ENCODE results near the gene RASSF1. TPM values are rescaled to one million over a fixed set of nuclear protein-coding genes. Genes with fewer than 3 reads are reported as not detected.

RASSF1 gene
- total RNA-seq, 1 experiment from 2014 or later, result 15.8 TPM

- H2BK5ac ChIP-seq (ENCODE audit: insufficient read length, low read length), result no peak overlapping the region
- H3K23me2 ChIP-seq (ENCODE audit: insufficient read length, low read depth, low read length, poor library complexity, severe bottlenecking), result peaks cover 6% of the 10 kb centered on the region
- H3K14ac ChIP-seq (ENCODE audit: insufficient read depth, low read length), result no peak overlapping the region
- no peaks in the 10 kb centered on the region; the same call in 1 of the 2 replicates for H3K79me2 ChIP-seq (ENCODE audit: insufficient read depth, low read length)
- Mint-ChIP-seq H3K27ac (no peak overlapping the region), H3K4me1 (peaks cover 22 to 23% of the 10 kb centered on the region in 2 experiments), H3K4me3 (no peak overlapping the region), H3K27me3 (ENCODE audit: low read depth) (no peaks in the 10 kb centered on the region), H3K9me3 (no peaks in the 10 kb centered on the region; a peak in 1 of 5 replicates), H3K36me3 (ENCODE audit: insufficient read depth in 1 of 3, low read depth in 3 of 3) (peaks cover 0 to 8% (median 1%) of the 10 kb centered on the region in 3 experiments; a peak in 1 of 7 replicates)
- no peak overlapping the region for H2BK20ac ChIP-seq (ENCODE audit: low read depth, low read length, poor library complexity, severe bottlenecking)
- no peak overlapping the region for H3T11ph ChIP-seq (ENCODE audit: low read length)
- H2BK120ac ChIP-seq (ENCODE audit: low read depth, low read length, poor library complexity, severe bottlenecking), result no peak overlapping the region
- no peak for TF ChIP-seq CTCF (conservative IDR thresholded peaks at IDR 0.05)
- H3K18ac ChIP-seq (ENCODE audit: insufficient read length, low read depth, low read length), result no peak overlapping the region
- no peak overlapping the region for H3K27ac ChIP-seq (ENCODE audit: insufficient read length, low read depth, low read length)
- H4K5ac ChIP-seq (ENCODE audit: insufficient read length, low read depth, low read length), result no peak overlapping the region
- WGBS (ENCODE audit: extremely low coverage, insufficient read length, low lambda C conversion rate), result no CpG with 5 or more reads among the region's 18 CpGs
- H3K9ac ChIP-seq (ENCODE audit: extremely low read depth, insufficient read length, low read length), result no peak overlapping the region
- no peak overlapping the region for H2AK5ac ChIP-seq (ENCODE audit: insufficient read length, low read length)
- H3K9me3 ChIP-seq (ENCODE audit: control insufficient read depth, low read depth, low read length), result no peaks in the 10 kb centered on the region
- no peaks in the 10 kb centered on the region for H3K4me1 ChIP-seq (ENCODE audit: insufficient read depth, low read length)
- no peak for DNase-seq
- H4K91ac ChIP-seq (ENCODE audit: insufficient read length, low read depth, low read length), result no peak overlapping the region
- no peak overlapping the region for H2AFZ ChIP-seq (ENCODE audit: low read length)
- no peak overlapping the region for H3K23ac ChIP-seq (ENCODE audit: insufficient read length, low read depth, low read length)
- no peaks in the 10 kb centered on the region for H3K27me3 ChIP-seq (ENCODE audit: insufficient read depth, low read length)
- H3K79me1 ChIP-seq (ENCODE audit: insufficient read depth, low read depth, low read length, poor library complexity, severe bottlenecking), result no peaks in the 10 kb centered on the region
- no peak overlapping the region for H3K4me2 ChIP-seq (ENCODE audit: insufficient read depth, insufficient read length, low read length)
- H3K56ac ChIP-seq (ENCODE audit: insufficient read length, low read depth, low read length), result no peak overlapping the region
- H4K20me1 ChIP-seq (ENCODE audit: control insufficient read depth, insufficient read depth, insufficient read length), result no peaks in the 10 kb centered on the region
- no peak overlapping the region for H2BK15ac ChIP-seq (ENCODE audit: low read depth, low read length)
- no peak overlapping the region for H2BK12ac ChIP-seq (ENCODE audit: insufficient read length, low read depth, low read length)
- H3K4ac ChIP-seq (ENCODE audit: low read depth, low read length), result no peak overlapping the region
- no peak overlapping the region for H4K8ac ChIP-seq (replicated peaks; ENCODE audit: insufficient read length, low read depth, low read length)
Measured at GRCh38 chr3:50296721-50297383, 43.8 kb downstream of the RASSF1 start.
